ENCODE results near the gene DCAF11. TPM values are rescaled to one million over a fixed set of nuclear protein-coding genes. Genes with fewer than 3 reads are reported as not detected.

Gene DCAF11
- total RNA-seq, 1 experiment from 2014 or later, result 68.2 TPM

DNA sequence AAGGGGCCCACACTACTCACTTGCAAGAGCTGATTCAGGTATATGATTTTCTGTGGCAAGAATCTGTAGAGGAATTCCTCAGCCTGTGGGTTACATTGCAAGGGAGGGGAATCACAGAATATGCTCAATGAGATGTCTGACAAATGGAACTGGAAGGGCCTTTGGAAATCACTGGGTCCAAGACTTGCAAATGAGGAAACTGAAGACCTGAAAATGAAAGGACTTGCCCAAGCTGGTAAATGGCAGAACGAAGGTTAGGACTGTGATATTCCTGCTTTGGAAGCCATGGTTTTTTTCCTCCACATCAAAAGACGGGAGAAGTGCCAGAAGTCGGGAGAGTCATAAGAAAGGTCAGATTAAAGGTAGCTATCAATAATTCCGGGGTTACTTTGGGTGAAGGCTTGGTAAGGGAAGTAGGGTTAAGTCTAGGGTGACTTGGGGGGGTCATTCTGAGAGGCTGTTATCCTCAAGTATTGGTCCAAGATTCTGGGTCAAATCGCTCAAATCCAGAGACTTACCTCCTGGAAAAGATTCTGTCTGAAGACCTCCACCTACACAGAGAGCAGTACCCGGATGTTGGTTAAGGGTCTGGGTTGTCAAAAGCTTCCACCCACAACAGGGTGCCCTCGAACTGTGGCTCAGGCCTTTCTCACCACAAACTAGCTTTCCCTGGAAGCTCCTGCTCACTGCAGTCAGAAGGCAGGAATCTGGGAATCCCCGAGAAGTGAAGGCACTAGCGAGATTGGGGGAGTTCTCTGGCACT lies 31.3 kb downstream of the DCAF11 start:
- BruUV-seq (replicated peaks), result TSS peak; percentile 53
- TF ChIP-seq, protein P1, sequence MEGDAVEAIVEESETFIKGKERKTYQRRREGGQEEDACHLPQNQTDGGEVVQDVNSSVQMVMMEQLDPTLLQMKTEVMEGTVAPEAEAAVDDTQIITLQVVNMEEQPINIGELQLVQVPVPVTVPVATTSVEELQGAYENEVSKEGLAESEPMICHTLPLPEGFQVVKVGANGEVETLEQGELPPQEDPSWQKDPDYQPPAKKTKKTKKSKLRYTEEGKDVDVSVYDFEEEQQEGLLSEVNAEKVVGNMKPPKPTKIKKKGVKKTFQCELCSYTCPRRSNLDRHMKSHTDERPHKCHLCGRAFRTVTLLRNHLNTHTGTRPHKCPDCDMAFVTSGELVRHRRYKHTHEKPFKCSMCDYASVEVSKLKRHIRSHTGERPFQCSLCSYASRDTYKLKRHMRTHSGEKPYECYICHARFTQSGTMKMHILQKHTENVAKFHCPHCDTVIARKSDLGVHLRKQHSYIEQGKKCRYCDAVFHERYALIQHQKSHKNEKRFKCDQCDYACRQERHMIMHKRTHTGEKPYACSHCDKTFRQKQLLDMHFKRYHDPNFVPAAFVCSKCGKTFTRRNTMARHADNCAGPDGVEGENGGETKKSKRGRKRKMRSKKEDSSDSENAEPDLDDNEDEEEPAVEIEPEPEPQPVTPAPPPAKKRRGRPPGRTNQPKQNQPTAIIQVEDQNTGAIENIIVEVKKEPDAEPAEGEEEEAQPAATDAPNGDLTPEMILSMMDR (conservative IDR thresholded peaks at IDR 0.05; ENCODE audit: low read depth, low read length), result no peak
- TF ChIP-seq EZH2 (IDR thresholded peaks at IDR 0.05; ENCODE audit: low read length, unreplicated experiment) (no peak), EZH2phosphoT487 (IDR thresholded peaks at IDR 0.05; ENCODE audit: borderline replicate concordance, low read length) (no peak)
- ATAC-seq (no peak), DNase-seq (no peak)
- no peaks in the 10 kb centered on the region for H3F3A ChIP-seq (ENCODE audit: low read length, unreplicated experiment)
- H2AFZ ChIP-seq (ENCODE audit: low read length), result peak overlapping the region; percentile 78
- peak overlapping the region; percentile 90 for H3K4me2 ChIP-seq (ENCODE audit: low read length)
- H3K4me1 ChIP-seq (ENCODE audit: insufficient read depth, low read length), result peaks cover 21% of the 10 kb centered on the region
- peak overlapping the region; percentile 40 for H3K27ac ChIP-seq (ENCODE audit: low read length)
- intact Hi-C loops (cut with micrococcal nuclease), result no loop called here
- ChIA-PET POLR2A (ENCODE audit: unreplicated experiment) (interaction anchor here (0.6 to 1.9 kb wide), 2 partner anchors 31 to 87 kb away, joined by 5 to 17 read pairs; partner anchors contain the start of genes DCAF11 and NRL), CTCF (no interaction called here)
- no peaks in the 10 kb centered on the region for H3K9me2 ChIP-seq (replicated peaks; ENCODE audit: low read length)
- no peaks in the 10 kb centered on the region for H4K20me1 ChIP-seq (ENCODE audit: low read length)
- peak overlapping the region; percentile 84 for H3K9ac ChIP-seq (ENCODE audit: low read length)
- no peaks in the 10 kb centered on the region for H3K9me3 ChIP-seq (ENCODE audit: low read length)
- H3K79me2 ChIP-seq (ENCODE audit: low read length), result peaks cover 51% of the 10 kb centered on the region
- no peaks in the 10 kb centered on the region for H3K27me3 ChIP-seq (ENCODE audit: low read length)
- peak overlapping the region; percentile 86 for H3K4me3 ChIP-seq (ENCODE audit: low read length)
- peaks cover 14% of the 10 kb centered on the region; the same call in 1 of the 2 replicates for H3K36me3 ChIP-seq (ENCODE audit: low read depth, low read length)

- Histone ChIP-seq H3K27me3 (ENCODE audit: low read length) (no peaks in the 10 kb centered on the region), H3K9ac (ENCODE audit: low read length) (peak within 1 kb of the TSS; percentile 84), H2AFZ (ENCODE audit: low read length) (peak within 1 kb of the TSS; percentile 79), H3F3A (ENCODE audit: low read length, unreplicated experiment) (no peaks in the 10 kb centered on the region), H3K4me1 (ENCODE audit: insufficient read depth, low read length) (peaks cover 21% of the 10 kb centered on the region), H3K4me2 (ENCODE audit: low read length) (peak within 1 kb of the TSS; percentile 90), H3K79me2 (ENCODE audit: low read length) (peaks cover 47% of the 10 kb centered on the region), H3K9me3 (ENCODE audit: low read length) (no peaks in the 10 kb centered on the region), H3K4me3 (ENCODE audit: low read length) (peak within 1 kb of the TSS; percentile 86), H3K36me3 (ENCODE audit: low read depth, low read length) (peaks cover 20% of the 10 kb centered on the region; the same call in 1 of the 2 replicates), H3K9me2 (replicated peaks; ENCODE audit: low read length) (no peaks in the 10 kb centered on the region), H3K27ac (ENCODE audit: low read length) (peak within 1 kb of the TSS; percentile 48), H4K20me1 (ENCODE audit: low read length) (no peaks in the 10 kb centered on the region)
- BruUV-seq (replicated peaks), result no TSS peak
- ChIA-PET CTCF (interaction anchor here (0.6 to 0.9 kb wide), 3 partner anchors 15 to 272 kb away, joined by 3 to 6 read pairs (median 4); partner anchors contain the start of gene IRF9), POLR2A (ENCODE audit: unreplicated experiment) (interaction anchor here (0.5 to 1.9 kb wide), 6 partner anchors 11 to 168 kb away, joined by 5 to 17 read pairs (median 10); partner anchors contain the start of genes DCAF11, NRL, PSME1 and TINF2)
- DNase-seq, result peak; percentile 97
- ATAC-seq, result peak; percentile 76
- TF ChIP-seq EZH2 (IDR thresholded peaks at IDR 0.05; ENCODE audit: low read length, unreplicated experiment), result no peak
- no peak for TF ChIP-seq EZH2phosphoT487 (IDR thresholded peaks at IDR 0.05; ENCODE audit: borderline replicate concordance, low read length)
- TF ChIP-seq, protein P1 (conservative IDR thresholded peaks at IDR 0.05; ENCODE audit: low read depth, low read length), result no peak
- intact Hi-C loops (cut with micrococcal nuclease), result no loop called here
Measured at GRCh38 chr14:24146453-24146977, 31.9 kb downstream of the DCAF11 start, which contains the start of gene PSME2. Gene PSME2 (minus strand): TSS chr14:24146610. CDS start chr14:24146581, 29 bp downstream.
